Gastroesophageal sphincter (tissue), 4 donors: ENCODE results near the gene SEZ6L. TPM values are rescaled to one million over a fixed set of nuclear protein-coding genes. Genes with fewer than 3 reads are reported as not detected.

ENCODE experiments used
- ATAC-seq: fragments of 150-250 bp; one replicate; pipeline ENCODE4 v1.9.1; 2016; ENCODE audit warnings: mild to moderate bottlenecking, moderate library complexity
- H3K27ac ChIP-seq, 4 donors: fragments of 200-600 bp; sonication (generic) in 3 of 4; 1 replicate in 3 of 4; 2 replicates in 1 of 4; pipeline ENCODE4 v1.5.1; 2016 to 2019
- H3K27me3 ChIP-seq: fragments of 200-600 bp; sonication (generic); one replicate; pipeline ENCODE4 v1.5.1; 2019
- H3K36me3 ChIP-seq, 2 donors: fragments of 200-600 bp; sonication (generic); one replicate each; pipeline ENCODE4 v1.5.1; 2019; ENCODE audit warnings: control low read depth in 1 of 2
- H3K4me1 ChIP-seq, 3 donors: fragments of 200-600 bp; sonication (generic); 1 replicate in 2 of 3; 2 replicates in 1 of 3; pipeline ENCODE4 v1.5.1; 2016 to 2019; ENCODE audit warnings: control low read depth in 2 of 3
- H3K4me3 ChIP-seq, 2 donors: fragments of 200-600 bp; sonication (generic); one replicate each; pipeline ENCODE4 v1.5.1; 2019; ENCODE audit warnings: mild to moderate bottlenecking in 1 of 2, moderate library complexity in 1 of 2
- H3K9me3 ChIP-seq, 3 donors: fragments of 200-600 bp; sonication (generic); one replicate each; pipeline ENCODE4 v1.5.1; 2017 to 2019; ENCODE audit warnings: control low read depth in 2 of 3
- CTCF ChIP-seq, 4 experiments: fragments of 200-600 bp in 2 of 4; fragments of 450-650 bp in 2 of 4; sonication (generic) in 1 of 4; IDR thresholded peaks; one replicate each; pipeline ENCODE4 v1.5.1; 2017 to 2019; ENCODE audit warnings: antibody characterized with exemption in 4 of 4, mild to moderate bottlenecking in 2 of 4, moderate library complexity in 2 of 4
- EP300 ChIP-seq: sonication (generic); formaldehyde crosslinking; IDR thresholded peaks from one replicate; pipeline ENCODE4 v1.6.1; 2017; ENCODE audit warnings: antibody characterized with exemption, mild to moderate bottlenecking
- POLR2A ChIP-seq, 2 donors: fragments of 450-650 bp; IDR thresholded peaks; one replicate each; pipeline ENCODE4 v1.6.1; 2017; ENCODE audit warnings: antibody characterized with exemption in 2 of 2, mild to moderate bottlenecking in 2 of 2, moderate library complexity in 1 of 2
- POLR2AphosphoS5 ChIP-seq: sonication (generic); formaldehyde crosslinking; IDR thresholded peaks from one replicate; pipeline ENCODE4 v1.6.1; 2017; ENCODE audit warnings: antibody characterized with exemption
- WGBS, 2 donors: methylation state at CpG; one replicate each; pipeline ENCODE4 v1.1.5; 2018; ENCODE audit warnings: low coverage in 1 of 2; 5-methylcytosine and 5-hydroxymethylcytosine counted together
- total RNA-seq, 4 donors: library from RNA; depleted of rRNA; stranded (reverse); fragments of >200 nt; gene quantifications; one replicate each; pipeline ENCODE4 v1.1.0, GENCODE V29; 2016

SEZ6L gene
- total RNA-seq, 4 donors from 2014 or later: 0.12 to 0.47 (median 0.28) TPM

- Histone ChIP-seq H3K36me3 (no peaks in the 10 kb centered on the region), H3K4me3 (no peak overlapping the region), H3K9me3 (no peaks in the 10 kb centered on the region), H3K27me3 (peaks cover 72% of the 10 kb centered on the region), H3K27ac (no peak overlapping the region), H3K4me1 (no peaks in the 10 kb centered on the region)
- ATAC-seq: no peak
- 41 to 52% methylated on average over 3 to 5 of the region's 5 CpGs for WGBS, 2 donors
- TF ChIP-seq CTCF (IDR thresholded peaks at IDR 0.05) (no peak), POLR2A (IDR thresholded peaks at IDR 0.05) (no peak), POLR2AphosphoS5 (no peak)
Observed at GRCh38 chr22:26409719-26410335, 240.6 kb downstream of the SEZ6L start.

- TF ChIP-seq EP300 (no peak), POLR2AphosphoS5 (no peak)
- no peak overlapping the region for H3K4me3 ChIP-seq
- H3K36me3 ChIP-seq: no peaks in the 10 kb centered on the region
- no peaks in the 10 kb centered on the region for H3K4me1 ChIP-seq
- H3K9me3 ChIP-seq: no peaks in the 10 kb centered on the region
- peaks cover 77% of the 10 kb centered on the region for H3K27me3 ChIP-seq
- no peak overlapping the region for H3K27ac ChIP-seq
- ATAC-seq: no peak
- 42 to 48% methylated on average over 5 of the region's 5 CpGs for WGBS, 2 donors
Observed at GRCh38 chr22:26410386-26410785, 241.1 kb downstream of the SEZ6L start.

- H3K36me3 ChIP-seq: no peaks in the 10 kb centered on the region
- TF ChIP-seq POLR2AphosphoS5 (no peak), CTCF (IDR thresholded peaks at IDR 0.05) (no peak), POLR2A (IDR thresholded peaks at IDR 0.05) (no peak)
- no peak for ATAC-seq
- peaks cover 0 to 24% (median 0%) of the 10 kb centered on the region in 3 donors for H3K4me1 ChIP-seq
- peaks cover 78% of the 10 kb centered on the region for H3K27me3 ChIP-seq
- no peak overlapping the region for H3K27ac ChIP-seq
- no peaks in the 10 kb centered on the region for H3K9me3 ChIP-seq
- H3K4me3 ChIP-seq: no peak overlapping the region
- 83 to 87% methylated on average over 2 to 4 of the region's 4 CpGs for WGBS, 2 donors
Observed at GRCh38 chr22:26414347-26414746, 245.1 kb downstream of the SEZ6L start.

GRCh38 chr22:26416256-26416655 is 247.0 kb downstream of the SEZ6L start:
- H3K9me3 ChIP-seq: no peaks in the 10 kb centered on the region
- TF ChIP-seq POLR2A (IDR thresholded peaks at IDR 0.05): no peak
- TF ChIP-seq EP300: no peak
- TF ChIP-seq CTCF (IDR thresholded peaks at IDR 0.05): no peak
- TF ChIP-seq POLR2AphosphoS5: no peak
- H3K4me3 ChIP-seq: no peak overlapping the region
- no peaks in the 10 kb centered on the region for H3K36me3 ChIP-seq
- H3K27ac ChIP-seq: no peak overlapping the region
- ATAC-seq: no peak
- H3K4me1 ChIP-seq: peaks cover 0 to 24% (median 0%) of the 10 kb centered on the region in 3 donors
- peaks cover 67% of the 10 kb centered on the region for H3K27me3 ChIP-seq
- WGBS, 2 donors: 63 to 65% methylated on average over 1 to 4 of the region's 4 CpGs

GRCh38 chr22:26416670-26417276 is 247.5 kb downstream of the SEZ6L start:
- Histone ChIP-seq H3K27ac (no peak overlapping the region), H3K4me1 (peaks cover 0 to 24% (median 0%) of the 10 kb centered on the region in 3 donors), H3K9me3 (no peaks in the 10 kb centered on the region), H3K36me3 (no peaks in the 10 kb centered on the region), H3K4me3 (no peak overlapping the region), H3K27me3 (peaks cover 62% of the 10 kb centered on the region)
- TF ChIP-seq POLR2AphosphoS5 (no peak), POLR2A (IDR thresholded peaks at IDR 0.05) (no peak)
- peak; percentile 55 for ATAC-seq
- WGBS, 2 donors: 30 to 39% methylated on average over 7 to 8 of the region's 9 CpGs

GRCh38 chr22:26417406-26417805 is 248.1 kb downstream of the SEZ6L start:
- 88% methylated on average over 2 of the region's 3 CpGs; no CpG with 5 or more reads in 1 of the 2 donors for WGBS, 2 donors
- no peak overlapping the region for H3K27ac ChIP-seq
- no peak for ATAC-seq

More at GRCh38 chr22:26417406-26417805, 248.1 kb downstream of the SEZ6L start:
- peaks cover 57% of the 10 kb centered on the region for H3K27me3 ChIP-seq
- H3K4me3 ChIP-seq: no peak overlapping the region
- H3K36me3 ChIP-seq: no peaks in the 10 kb centered on the region
- H3K9me3 ChIP-seq: peaks cover 0 to under 1% (median 0%) of the 10 kb centered on the region in 3 donors
- no peak for TF ChIP-seq POLR2A (IDR thresholded peaks at IDR 0.05)
- no peak for TF ChIP-seq EP300
- no peak for TF ChIP-seq CTCF (IDR thresholded peaks at IDR 0.05)
- TF ChIP-seq POLR2AphosphoS5: no peak
- peaks cover 0 to 24% (median 0%) of the 10 kb centered on the region in 3 donors for H3K4me1 ChIP-seq
